ENCODE data around the gene TMEM181.

DNA sequence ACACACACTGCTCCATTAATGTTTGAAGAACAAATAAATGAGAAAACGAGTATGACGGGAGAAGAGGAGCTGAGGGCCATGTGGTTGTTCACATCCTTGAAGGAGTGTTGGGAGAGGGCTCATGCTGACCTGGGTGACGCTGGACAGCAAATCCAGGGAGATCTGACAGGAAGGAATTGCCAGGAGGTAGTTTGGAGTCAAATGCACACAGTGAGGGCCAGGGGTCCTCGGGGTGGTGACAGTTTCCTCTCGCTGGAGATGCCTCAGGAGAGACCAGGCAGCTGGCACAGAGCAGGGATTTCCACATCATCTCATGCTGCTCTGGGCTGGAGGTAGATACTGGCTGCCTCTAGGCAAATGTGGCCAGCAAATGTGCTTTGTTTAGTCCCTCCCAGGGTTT is 2.0 kb upstream of the TMEM181 start:
- TF ChIP-seq YY1 (IDR thresholded peaks at IDR 0.05; ENCODE audit: insufficient read depth, insufficient read length) (no peak), ZNF274 (IDR thresholded peaks at IDR 0.05; ENCODE audit: low read depth, low read length) (no peak), SUZ12 (IDR thresholded peaks at IDR 0.05; ENCODE audit: extremely low read depth, insufficient read depth, insufficient read length) (no peak)

Data from NT2/D1 (cell line).